CD14-positive monocyte (primary cell): Measurements from ENCODE around the gene PPTC7. TPM values are rescaled to one million over a fixed set of nuclear protein-coding genes. Genes with fewer than 3 reads are reported as not detected.

ENCODE experiments used
- DNase-seq, 3 donors: peaks; one replicate each; pipeline ENCODE4 v3.0.0-alpha.2; 2011 to 2022
- H2AFZ ChIP-seq: 2 replicates; pipeline ENCODE4 v1.6.0; 2012; ENCODE audit warnings: mild to moderate bottlenecking, low read depth, low read length, inconsistent platforms; ENCODE audit not compliant: insufficient read depth, poor library complexity, severe bottlenecking
- H3K27ac ChIP-seq, 2 donors: 1 replicate in 1 of 2; 2 replicates in 1 of 2; pipeline ENCODE4 v1.5.1; 2012 to 2013; ENCODE audit warnings: low read length in 2 of 2, control low read depth in 1 of 2, inconsistent platforms in 1 of 2, low read depth in 1 of 2, mild to moderate bottlenecking in 1 of 2
- H3K27me3 ChIP-seq, 2 donors: one replicate each; pipeline versions ENCODE4 v1.6.0 to v1.6.1; 2011 to 2013; ENCODE audit warnings: low read length in 2 of 2; ENCODE audit not compliant: control insufficient read depth in 2 of 2, insufficient read depth in 2 of 2
- H3K36me3 ChIP-seq, 2 donors: replicated peaks in 1 of 2; 1 replicate in 1 of 2; 2 replicates in 1 of 2; pipeline versions ENCODE4 v1.5.1 to v1.6.1; 2012 to 2013; ENCODE audit warnings: low read length in 2 of 2, control low read depth in 1 of 2, inconsistent platforms in 1 of 2, mild to moderate bottlenecking in 1 of 2; ENCODE audit not compliant: insufficient read depth in 2 of 2, control insufficient read depth in 1 of 2
- H3K4me1 ChIP-seq, 2 donors: 1 replicate in 1 of 2; 2 replicates in 1 of 2; pipeline versions ENCODE4 v1.5.1 to v1.6.1; 2012 to 2013; ENCODE audit warnings: low read length in 2 of 2, control low read depth in 1 of 2, inconsistent platforms in 1 of 2, mild to moderate bottlenecking in 1 of 2, moderate library complexity in 1 of 2; ENCODE audit not compliant: insufficient read depth in 2 of 2, control insufficient read depth in 1 of 2
- H3K4me2 ChIP-seq: replicated peaks from 2 replicates; pipeline ENCODE3; 2012; ENCODE audit warnings: low read length, moderate library complexity, mild to moderate bottlenecking; ENCODE audit not compliant: poor library complexity, severe bottlenecking; ENCODE audit errors: extremely low read depth
- H3K4me3 ChIP-seq, 3 experiments: fragments of 200-600 bp in 1 of 3; sonication (generic) in 1 of 3; replicated peaks in 1 of 3; 1 replicate in 2 of 3; 2 replicates in 1 of 3; pipeline ENCODE4 v1.5.1; 2011 to 2013; ENCODE audit warnings: low read length in 3 of 3, mild to moderate bottlenecking in 3 of 3, control low read depth in 2 of 3, low read depth in 2 of 3, inconsistent platforms in 1 of 3, moderate library complexity in 1 of 3
- H3K79me2 ChIP-seq: 2 replicates; pipeline ENCODE4 v1.6.0; 2012; ENCODE audit warnings: mild to moderate bottlenecking, control low read depth, inconsistent platforms, low read length, moderate library complexity; ENCODE audit not compliant: insufficient read depth
- H3K9ac ChIP-seq: 2 replicates; pipeline ENCODE4 v1.6.0; 2017; ENCODE audit warnings: low read length, mild to moderate bottlenecking; ENCODE audit not compliant: insufficient read depth, poor library complexity, severe bottlenecking
- H3K9me3 ChIP-seq, 2 donors: replicated peaks in 1 of 2; 1 replicate in 1 of 2; 2 replicates in 1 of 2; pipeline versions ENCODE4 v1.5.1 to v1.6.1; 2012 to 2013; ENCODE audit warnings: low read length in 2 of 2, control low read depth in 1 of 2; ENCODE audit not compliant: control insufficient read depth in 1 of 2, insufficient read depth in 1 of 2
- H4K20me1 ChIP-seq: 2 replicates; pipeline ENCODE4 v1.6.0; 2012; ENCODE audit warnings: mild to moderate bottlenecking, low read length, control low read depth, moderate library complexity; ENCODE audit not compliant: insufficient read depth
- H3K27ac Mint-ChIP-seq, 7 donors: one replicate each; pipeline ENCODE4 v1.8.0; 2020; ENCODE audit warnings: mild to moderate bottlenecking in 7 of 7, mixed read lengths in 7 of 7, moderate library complexity in 6 of 7, inconsistent platforms in 2 of 7
- H3K27me3 Mint-ChIP-seq, 3 donors: one replicate each; pipeline ENCODE4 v1.8.0; 2021 to 2022; ENCODE audit warnings: low read depth in 3 of 3, mild to moderate bottlenecking in 3 of 3, mixed read lengths in 3 of 3, moderate library complexity in 3 of 3, inconsistent platforms in 1 of 3
- H3K36me3 Mint-ChIP-seq, 2 donors: one replicate each; pipeline ENCODE4 v1.8.0; 2020; ENCODE audit warnings: mixed read lengths in 2 of 2, inconsistent platforms in 1 of 2, mild to moderate bottlenecking in 1 of 2
- H3K4me1 Mint-ChIP-seq: one replicate; pipeline ENCODE4 v1.8.0; 2020; ENCODE audit warnings: mild to moderate bottlenecking, mixed read lengths
- H3K4me3 Mint-ChIP-seq, 2 donors: one replicate each; pipeline ENCODE4 v1.8.0; 2020; ENCODE audit warnings: mild to moderate bottlenecking in 2 of 2, mixed read lengths in 2 of 2, moderate library complexity in 1 of 2
- H3K9me3 Mint-ChIP-seq, 7 donors: one replicate each; pipeline ENCODE4 v1.8.0; 2020 to 2022; ENCODE audit warnings: mixed read lengths in 7 of 7, mild to moderate bottlenecking in 6 of 7, moderate library complexity in 6 of 7, inconsistent platforms in 2 of 7
- WGBS: methylation state at CpG from one replicate; pipeline ENCODE4 v1.1.5; 2013; ENCODE audit warnings: missing lambda C conversion rate; ENCODE audit not compliant: insufficient coverage; 5-methylcytosine and 5-hydroxymethylcytosine counted together
- intact Hi-C, 2 donors: fragments of 100-400 bp; cut with micrococcal nuclease; formaldehyde crosslinking; loops; one replicate each; pipeline versions ENCODE4 v1.15.0 to v1.15.1; 2023
- polyA plus RNA-seq, 3 donors: library from polyadenylated mRNA; depleted of rRNA in 1 of 3; unstranded in 2 of 3; stranded (reverse) in 1 of 3; fragments of 300-500 nt in 2 of 3; fragments of >200 nt in 1 of 3; fragmentation: Illumina TruSeq in 2 of 3; gene quantifications; 1 replicate in 2 of 3; 2 replicates in 1 of 3; pipeline ENCODE4 v1.2.3, GENCODE V29; 2012 to 2021
- TF ChIP-seq, protein P1 (sequence below): fragments of 200-600 bp; IDR thresholded peaks from one replicate; pipeline ENCODE4 v1.8.0; 2022; ENCODE audit warnings: antibody characterized with exemption, mild to moderate bottlenecking

PPTC7 gene
- polyA plus RNA-seq, 3 donors = 11.6 to 36.5 (median 15.1) TPM

DNA sequence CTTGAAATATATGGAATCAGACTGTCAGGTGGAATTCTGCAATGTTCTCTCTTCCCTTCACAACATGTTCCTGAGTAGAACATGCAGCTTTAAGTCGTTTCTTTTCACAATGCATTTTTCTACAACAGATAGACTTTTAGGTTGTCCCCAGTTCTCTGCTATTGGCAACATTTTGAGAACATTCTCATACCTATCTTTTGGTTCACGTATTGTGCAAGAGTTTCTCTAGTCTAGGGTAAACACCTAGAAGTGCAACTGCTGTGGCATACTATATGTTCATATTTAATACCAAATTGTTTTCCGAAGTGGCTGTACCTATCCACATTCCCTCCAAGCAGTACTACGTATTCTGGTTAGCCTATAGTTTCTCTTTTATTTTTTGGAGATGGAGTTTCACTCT is 32.1 kb downstream of the PPTC7 start:
- intact Hi-C loops = loop anchor here (2.0 to 10.0 kb wide), 3 partner anchors 50 to 144 kb away; partner anchors contain the start of gene ARPC3 (in 1 of the 2)
- Histone ChIP-seq H2AFZ (no peak overlapping the region), H3K4me2 (no peak overlapping the region), H3K4me3 (no peak overlapping the region), H3K9me3 (no peaks in the 10 kb centered on the region), H4K20me1 (peaks cover 100% of the 10 kb centered on the region), H3K36me3 (peaks cover 16 to 56% of the 10 kb centered on the region in 2 donors), H3K27ac (no peak overlapping the region), H3K79me2 (peaks cover 99% of the 10 kb centered on the region), H3K27me3 (no peaks in the 10 kb centered on the region), H3K4me1 (peaks cover 10 to 21% of the 10 kb centered on the region in 2 donors), H3K9ac (no peak overlapping the region)
- no peak for DNase-seq
- Mint-ChIP-seq H3K36me3 (peaks cover 40 to 44% of the 10 kb centered on the region in 2 donors), H3K4me3 (no peak overlapping the region), H3K9me3 (peaks cover 0 to 1% (median 0%) of the 10 kb centered on the region in 7 donors), H3K4me1 (peaks cover 30% of the 10 kb centered on the region), H3K27me3 (peaks cover 0 to 2% (median 0%) of the 10 kb centered on the region in 3 donors), H3K27ac (no peak overlapping the region)
- TF ChIP-seq, protein P1, sequence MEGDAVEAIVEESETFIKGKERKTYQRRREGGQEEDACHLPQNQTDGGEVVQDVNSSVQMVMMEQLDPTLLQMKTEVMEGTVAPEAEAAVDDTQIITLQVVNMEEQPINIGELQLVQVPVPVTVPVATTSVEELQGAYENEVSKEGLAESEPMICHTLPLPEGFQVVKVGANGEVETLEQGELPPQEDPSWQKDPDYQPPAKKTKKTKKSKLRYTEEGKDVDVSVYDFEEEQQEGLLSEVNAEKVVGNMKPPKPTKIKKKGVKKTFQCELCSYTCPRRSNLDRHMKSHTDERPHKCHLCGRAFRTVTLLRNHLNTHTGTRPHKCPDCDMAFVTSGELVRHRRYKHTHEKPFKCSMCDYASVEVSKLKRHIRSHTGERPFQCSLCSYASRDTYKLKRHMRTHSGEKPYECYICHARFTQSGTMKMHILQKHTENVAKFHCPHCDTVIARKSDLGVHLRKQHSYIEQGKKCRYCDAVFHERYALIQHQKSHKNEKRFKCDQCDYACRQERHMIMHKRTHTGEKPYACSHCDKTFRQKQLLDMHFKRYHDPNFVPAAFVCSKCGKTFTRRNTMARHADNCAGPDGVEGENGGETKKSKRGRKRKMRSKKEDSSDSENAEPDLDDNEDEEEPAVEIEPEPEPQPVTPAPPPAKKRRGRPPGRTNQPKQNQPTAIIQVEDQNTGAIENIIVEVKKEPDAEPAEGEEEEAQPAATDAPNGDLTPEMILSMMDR = no peak
- WGBS = 100% methylated on average over 1 of the region's 4 CpGs

DNA sequence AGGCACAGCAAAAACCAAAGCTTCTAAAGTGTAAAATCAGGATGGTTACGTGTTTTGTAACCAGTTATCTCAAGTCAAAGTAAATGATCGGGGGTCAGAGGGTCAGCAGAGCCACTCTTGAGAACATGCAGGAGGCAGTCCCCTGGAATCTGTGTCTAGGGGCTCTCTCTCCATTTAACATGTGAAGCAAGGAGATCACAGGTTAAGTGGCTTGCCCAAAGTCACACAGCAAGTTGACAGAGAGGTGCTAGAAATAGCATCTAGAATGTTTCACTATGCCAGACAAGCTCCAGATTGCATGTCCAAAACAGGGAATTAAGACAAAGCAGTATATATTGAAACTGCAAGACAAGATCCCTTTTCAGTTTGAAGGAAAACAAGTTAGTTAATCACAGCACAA is 33.4 kb downstream of the PPTC7 start:
- intact Hi-C loops = loop anchor here (2.0 to 10.0 kb wide), 3 partner anchors 51 to 145 kb away; partner anchors contain the start of gene ARPC3 (in 1 of the 2)
- peaks cover 49 to 56% of the 10 kb centered on the region in 2 donors for H3K36me3 Mint-ChIP-seq
- Histone ChIP-seq H3K79me2 (peaks cover 96% of the 10 kb centered on the region), H3K27me3 (no peaks in the 10 kb centered on the region), H3K9ac (no peak overlapping the region), H3K27ac (no peak overlapping the region), H2AFZ (no peak overlapping the region), H3K4me3 (no peak overlapping the region), H3K36me3 (peaks cover 23 to 69% of the 10 kb centered on the region in 2 donors), H4K20me1 (peaks cover 100% of the 10 kb centered on the region), H3K4me2 (no peak overlapping the region), H3K4me1 (peaks cover 0 to 18% of the 10 kb centered on the region in 2 donors), H3K9me3 (no peaks in the 10 kb centered on the region)
- no CpG with 5 or more reads among the region's 2 CpGs for WGBS
- peaks cover 0 to 1% (median 0%) of the 10 kb centered on the region in 7 donors for H3K9me3 Mint-ChIP-seq
- peaks cover 29% of the 10 kb centered on the region for H3K4me1 Mint-ChIP-seq
- H3K27me3 Mint-ChIP-seq = peaks cover 0 to 2% (median 0%) of the 10 kb centered on the region in 3 donors
- H3K27ac Mint-ChIP-seq = peak overlapping the region in 1 of 7 donors; percentile 33
- TF ChIP-seq, protein P1 = no peak
- H3K4me3 Mint-ChIP-seq = no peak overlapping the region
- no peak for DNase-seq
